ENCODE measurements around the gene CNIH4. TPM values are rescaled to one million over a fixed set of nuclear protein-coding genes. Genes with fewer than 3 reads are reported as not detected.

CNIH4 gene
- total RNA-seq, 4 donors from 2014 or later: 27.7 to 63.9 (median 41.0) TPM

GRCh38 chr1:224399887-224400286 is 43.2 kb downstream of the CNIH4 start:
- TF ChIP-seq, protein P1, sequence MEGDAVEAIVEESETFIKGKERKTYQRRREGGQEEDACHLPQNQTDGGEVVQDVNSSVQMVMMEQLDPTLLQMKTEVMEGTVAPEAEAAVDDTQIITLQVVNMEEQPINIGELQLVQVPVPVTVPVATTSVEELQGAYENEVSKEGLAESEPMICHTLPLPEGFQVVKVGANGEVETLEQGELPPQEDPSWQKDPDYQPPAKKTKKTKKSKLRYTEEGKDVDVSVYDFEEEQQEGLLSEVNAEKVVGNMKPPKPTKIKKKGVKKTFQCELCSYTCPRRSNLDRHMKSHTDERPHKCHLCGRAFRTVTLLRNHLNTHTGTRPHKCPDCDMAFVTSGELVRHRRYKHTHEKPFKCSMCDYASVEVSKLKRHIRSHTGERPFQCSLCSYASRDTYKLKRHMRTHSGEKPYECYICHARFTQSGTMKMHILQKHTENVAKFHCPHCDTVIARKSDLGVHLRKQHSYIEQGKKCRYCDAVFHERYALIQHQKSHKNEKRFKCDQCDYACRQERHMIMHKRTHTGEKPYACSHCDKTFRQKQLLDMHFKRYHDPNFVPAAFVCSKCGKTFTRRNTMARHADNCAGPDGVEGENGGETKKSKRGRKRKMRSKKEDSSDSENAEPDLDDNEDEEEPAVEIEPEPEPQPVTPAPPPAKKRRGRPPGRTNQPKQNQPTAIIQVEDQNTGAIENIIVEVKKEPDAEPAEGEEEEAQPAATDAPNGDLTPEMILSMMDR (IDR thresholded peaks at IDR 0.05; ENCODE audit: low read depth): no peak

GRCh38 chr1:224402472-224403036 is 45.9 kb downstream of the CNIH4 start:
- TF ChIP-seq, protein P1 (IDR thresholded peaks at IDR 0.05; ENCODE audit: low read depth): no peak

GRCh38 chr1:224404916-224405603 is 48.4 kb downstream of the CNIH4 start:
- TF ChIP-seq, protein P1 (IDR thresholded peaks at IDR 0.05; ENCODE audit: low read depth): no peak

DNA sequence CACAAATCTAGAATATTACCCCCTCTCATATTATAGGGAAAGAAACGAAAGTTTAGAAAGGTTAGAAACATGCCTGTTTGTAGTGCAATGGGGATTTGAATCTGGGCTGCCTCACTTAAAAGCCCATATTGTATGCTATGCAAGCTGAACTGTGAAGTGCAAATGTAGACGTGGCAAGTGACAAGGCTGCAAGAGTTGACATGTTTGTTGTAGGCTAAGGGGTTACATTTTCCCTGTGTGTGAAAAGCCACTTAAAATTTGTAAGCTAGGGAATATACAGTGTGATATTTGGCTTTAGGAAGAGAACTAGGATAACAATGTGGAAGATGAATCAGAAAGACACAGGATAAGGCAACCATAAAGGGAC is 48.9 kb downstream of the CNIH4 start:
- TF ChIP-seq, protein P1 (IDR thresholded peaks at IDR 0.05; ENCODE audit: low read depth): no peak

DNA sequence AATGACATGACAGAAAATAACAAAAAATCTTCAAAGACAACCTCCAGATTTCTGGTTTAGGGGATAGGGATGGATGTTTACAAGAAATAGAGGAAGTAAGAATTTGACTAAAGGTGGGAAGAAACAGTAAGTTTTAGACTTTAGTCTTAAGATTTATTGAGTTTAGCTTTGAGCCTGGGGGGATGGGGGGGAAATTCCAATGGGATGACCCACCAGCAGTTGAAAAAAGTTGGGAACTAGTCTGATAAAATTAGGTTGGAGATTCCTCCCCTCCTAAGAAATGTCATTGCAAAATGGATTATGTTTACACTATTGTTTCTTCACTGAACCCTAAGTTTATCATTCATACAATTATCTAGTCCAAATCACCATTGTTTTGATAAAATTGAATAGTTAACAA is 49.5 kb downstream of the CNIH4 start:
- TF ChIP-seq, protein P1 (IDR thresholded peaks at IDR 0.05; ENCODE audit: low read depth): no peak

- TF ChIP-seq, protein P1 (IDR thresholded peaks at IDR 0.05; ENCODE audit: low read depth): no peak
Measured at GRCh38 chr1:224407571-224408293, 51.1 kb downstream of the CNIH4 start.

GRCh38 chr1:224408294-224408590 is 51.6 kb downstream of the CNIH4 start:
- TF ChIP-seq, protein P1 (IDR thresholded peaks at IDR 0.05; ENCODE audit: low read depth): no peak
